Measurements from ENCODE around the gene CPNE7. TPM values are rescaled to one million over a fixed set of nuclear protein-coding genes. Genes with fewer than 3 reads are reported as not detected.

CPNE7 gene
- 0.17 and 0.65 TPM in 2 replicates for total RNA-seq

DNA sequence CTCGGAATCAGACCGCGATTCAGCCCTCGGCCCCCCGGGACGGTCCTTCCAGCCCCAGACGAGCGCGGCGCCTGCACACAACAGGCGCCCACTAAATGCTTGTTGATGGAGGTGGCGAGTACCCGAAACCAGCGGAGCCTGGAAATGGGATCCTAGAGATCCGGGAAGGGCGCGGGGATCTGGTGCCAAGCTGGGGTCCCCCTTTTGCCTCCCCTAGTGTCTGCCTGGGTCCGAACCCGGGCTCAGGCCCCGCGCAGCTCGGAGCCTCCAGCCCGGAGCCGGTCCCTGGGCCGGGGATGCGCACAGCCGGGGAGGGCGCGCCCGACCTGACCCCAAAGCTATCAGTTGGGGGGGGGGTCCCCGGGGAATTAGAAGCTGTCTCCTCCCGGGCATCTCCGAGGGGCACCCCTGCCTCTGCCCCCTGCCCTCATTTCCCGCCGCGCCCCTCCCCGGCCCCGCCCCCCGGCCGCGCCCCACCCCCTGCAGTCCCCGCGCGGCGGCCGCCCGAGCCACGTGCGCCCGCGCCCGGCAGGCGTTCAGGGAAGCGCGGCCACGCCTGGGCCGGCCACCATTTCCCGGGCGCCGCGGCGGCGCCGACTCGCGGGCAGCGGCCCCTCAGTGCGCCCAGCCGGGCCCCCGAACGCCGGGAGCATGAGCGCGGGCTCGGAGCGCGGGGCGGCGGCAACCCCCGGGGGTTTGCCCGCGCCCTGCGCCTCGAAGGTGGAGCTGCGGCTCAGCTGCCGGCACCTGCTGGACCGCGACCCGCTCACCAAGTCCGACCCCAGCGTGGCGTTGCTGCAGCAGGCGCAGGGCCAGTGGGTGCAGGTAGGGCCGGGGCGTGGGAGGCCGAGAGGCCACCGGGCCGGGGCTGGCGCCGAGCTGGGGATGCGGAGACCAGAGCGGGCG is at the start of gene CPNE7:
CPNE7 (plus strand) TSS at position 512 of the 906 bp plus-strand sequence; CDS start at position 652, 140 bp downstream.

DNA sequence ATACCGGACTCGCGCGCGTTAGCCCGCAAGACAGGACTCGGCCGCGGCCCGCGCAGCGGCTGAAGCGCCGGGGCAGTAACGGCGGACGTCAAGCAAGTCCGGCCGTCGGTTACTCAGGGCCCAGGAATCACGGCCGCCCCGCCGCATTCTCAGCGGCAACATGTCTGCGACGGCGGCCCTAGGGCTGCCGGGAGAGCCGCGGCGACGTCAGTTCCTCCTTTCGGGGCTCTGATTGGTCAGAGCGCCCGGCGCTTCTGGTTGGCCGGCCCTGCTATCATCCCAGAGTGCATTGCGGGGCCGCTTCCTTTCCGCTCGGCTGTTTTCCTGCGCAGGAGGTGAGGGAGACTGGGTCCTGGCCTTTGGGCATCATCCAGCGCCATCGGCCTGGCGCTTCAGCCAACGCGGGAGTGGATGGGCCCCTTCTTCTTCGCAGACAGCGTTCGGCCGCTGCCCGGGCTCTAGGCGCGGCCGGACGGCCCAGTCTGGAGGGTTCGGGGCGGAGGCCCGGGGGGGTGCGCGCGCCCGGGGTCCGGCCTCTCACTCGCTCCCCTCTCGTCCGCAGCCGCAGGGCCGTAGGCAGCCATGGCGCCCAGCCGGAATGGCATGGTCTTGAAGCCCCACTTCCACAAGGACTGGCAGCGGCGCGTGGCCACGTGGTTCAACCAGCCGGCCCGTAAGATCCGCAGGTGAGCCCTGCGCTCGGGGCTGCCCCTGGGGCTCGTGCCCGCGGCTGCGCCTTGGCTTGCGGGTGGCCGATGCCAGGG is 15.0 kb upstream of the CPNE7 start, which contains the start of gene RPL13:
RPL13 (plus strand) TSS at position 305 of the 764 bp plus-strand sequence; CDS start at position 583, 278 bp downstream.

DNA sequence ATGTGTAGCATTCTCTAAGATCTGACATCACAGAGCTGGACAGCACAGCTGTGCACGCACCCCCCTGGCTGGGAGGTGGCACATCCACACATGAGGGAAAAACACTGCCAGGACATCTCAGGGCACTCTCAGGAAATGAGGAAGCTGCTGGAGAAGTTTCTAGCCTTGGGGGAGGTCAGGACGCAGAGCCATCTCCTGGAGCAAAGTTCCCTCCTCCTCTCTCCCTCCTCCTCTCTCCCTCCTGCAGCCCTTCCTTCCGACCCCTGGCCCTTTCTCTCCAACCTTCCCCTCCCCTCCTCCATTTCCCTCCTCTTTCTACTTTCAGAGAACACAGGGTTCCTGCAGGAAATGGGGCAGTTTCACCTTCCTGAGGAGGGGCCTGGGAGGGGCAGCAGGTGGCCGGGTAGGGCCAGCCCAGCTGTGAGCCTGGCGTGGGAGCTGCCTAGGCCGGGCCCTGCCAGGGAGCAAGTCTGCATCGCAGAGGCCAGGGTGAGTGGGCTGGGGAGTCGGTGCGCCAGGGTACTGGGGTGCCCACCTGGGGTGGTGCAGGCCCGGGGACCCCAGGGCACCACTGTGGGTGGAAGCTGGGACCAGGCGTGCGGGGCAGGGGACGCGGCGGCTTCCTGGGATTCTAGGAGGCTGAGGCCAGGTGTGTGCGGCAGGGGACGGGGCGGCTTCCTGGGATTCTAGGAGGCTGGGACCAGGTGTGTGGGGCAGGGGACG is 37.8 kb downstream of the CPNE7 start, which contains the start of gene DPEP1:
DPEP1 (plus strand) TSS at position 412 of the 723 bp plus-strand sequence. CDS start 16,769 bp downstream, outside the sequence.

Other genes with a start within 250 kb of the CPNE7 start
- 39.2 and 56.8 TPM in 2 replicates for gene ANKRD11, start 85.2 kb upstream of the CPNE7 start, total RNA-seq
- 111 and 137 TPM in 2 replicates for gene SPG7, start 67.4 kb upstream of the CPNE7 start, total RNA-seq
- gene RPL13, start 15.1 kb upstream of the CPNE7 start, total RNA-seq, result 2,819 and 4,200 TPM in 2 replicates
- gene DPEP1, start 37.9 kb downstream of the CPNE7 start, total RNA-seq, result 0.22 and 0.34 TPM in 2 replicates
- 66.6 and 71.3 TPM in 2 replicates for gene CHMP1A, start 82.0 kb downstream of the CPNE7 start, total RNA-seq
- 1.2 and 1.5 TPM in 2 replicates for gene SPATA33, start 82.1 kb downstream of the CPNE7 start, total RNA-seq
- 30.2 and 38.0 TPM in 2 replicates for gene CDK10, start 110.9 kb downstream of the CPNE7 start, total RNA-seq
- 11.3 and 11.6 TPM in 2 replicates for gene SPATA2L, start 125.9 kb downstream of the CPNE7 start, total RNA-seq
- 3.3 and 4.7 TPM in 2 replicates for gene VPS9D1, start 145.1 kb downstream of the CPNE7 start, total RNA-seq
- 12.4 and 16.7 TPM in 2 replicates for gene ZNF276, start 145.8 kb downstream of the CPNE7 start, total RNA-seq
- gene FANCA, start 240.9 kb downstream of the CPNE7 start, total RNA-seq, result 5.7 and 7.6 TPM in 2 replicates